GM19023 (cell line): ENCODE data around the gene TPCN1.

Source experiments
- ATAC-seq: cut with Tn5 transposase; IDR thresholded peaks from one replicate; pipeline ENCODE4 v1.9.1; 2021; ENCODE audit warnings: mild to moderate bottlenecking, moderate library complexity; ENCODE audit not compliant: unreplicated experiment

The TPCN1 gene

GRCh38 chr12:113278633-113279032, 57.4 kb downstream of the TPCN1 start:
- ATAC-seq = no peak

- no peak for ATAC-seq
Measured at GRCh38 chr12:113284751-113285150, 63.5 kb downstream of the TPCN1 start.

DNA sequence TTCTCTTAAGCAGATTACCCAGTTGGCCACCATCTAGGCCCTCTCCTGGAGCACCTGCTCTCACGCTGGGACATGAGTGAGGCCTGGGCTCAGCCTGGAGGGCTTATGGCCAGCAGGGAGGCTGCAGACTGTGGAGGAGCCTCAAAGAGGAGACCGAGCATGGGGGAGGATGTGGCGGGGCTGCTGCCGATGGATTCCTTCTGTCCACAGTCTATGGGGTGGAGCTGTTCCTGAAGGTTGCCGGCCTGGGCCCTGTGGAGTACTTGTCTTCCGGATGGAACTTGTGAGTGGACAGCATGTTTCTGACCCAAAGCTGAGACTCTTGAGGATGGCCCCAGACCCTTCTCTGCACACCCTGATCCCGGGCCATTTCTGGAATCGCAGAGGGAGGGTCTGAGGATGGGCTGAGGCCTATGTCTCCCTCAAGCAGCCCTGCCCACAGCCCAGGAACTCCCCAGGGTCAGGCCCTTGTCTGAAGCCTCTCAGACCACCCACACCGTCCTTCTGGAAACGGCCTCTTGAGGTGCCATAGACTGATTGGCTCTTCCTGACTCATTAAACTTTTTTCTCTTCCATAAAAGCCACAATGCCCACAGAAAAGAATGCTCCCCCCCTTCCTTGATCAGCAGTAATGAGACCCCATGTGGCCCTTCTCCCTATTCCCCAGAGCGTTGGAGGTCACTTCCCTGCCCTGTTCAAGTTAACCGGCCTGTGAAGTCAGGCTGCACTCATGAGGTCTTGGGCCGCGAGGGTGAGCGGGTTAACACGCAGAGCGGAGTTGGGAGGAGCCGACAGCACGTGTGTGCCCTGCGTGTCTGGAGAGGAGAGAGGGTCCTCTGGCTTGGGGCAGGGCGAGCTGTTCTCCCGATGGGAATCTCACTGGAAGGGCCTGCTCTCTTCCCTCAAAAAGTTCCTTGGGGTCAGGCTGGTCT, 64.7 kb downstream of the TPCN1 start:
- no peak for ATAC-seq

DNA sequence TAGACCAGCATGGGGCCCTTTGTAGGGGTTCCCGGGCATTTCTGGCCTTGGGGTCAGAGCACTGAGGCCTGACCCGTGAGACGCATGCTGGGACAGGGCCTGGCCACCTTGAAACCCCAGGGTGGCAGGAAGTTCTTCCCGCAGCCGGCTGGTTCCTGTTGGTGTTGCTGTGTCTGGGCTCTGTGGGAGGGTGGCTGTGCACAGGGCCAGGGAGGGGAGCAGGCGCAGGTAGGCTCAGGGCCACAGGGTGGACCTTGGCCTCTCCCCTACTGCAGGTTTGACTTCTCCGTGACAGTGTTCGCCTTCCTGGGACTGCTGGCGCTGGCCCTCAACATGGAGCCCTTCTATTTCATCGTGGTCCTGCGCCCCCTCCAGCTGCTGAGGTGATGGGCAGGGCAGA, 65.4 kb downstream of the TPCN1 start:
- ATAC-seq = no peak

GRCh38 chr12:113287146-113287898, 66.1 kb downstream of the TPCN1 start:
- ATAC-seq = no peak

- ATAC-seq = no peak
Measured at GRCh38 chr12:113287899-113288282, 66.6 kb downstream of the TPCN1 start.

DNA sequence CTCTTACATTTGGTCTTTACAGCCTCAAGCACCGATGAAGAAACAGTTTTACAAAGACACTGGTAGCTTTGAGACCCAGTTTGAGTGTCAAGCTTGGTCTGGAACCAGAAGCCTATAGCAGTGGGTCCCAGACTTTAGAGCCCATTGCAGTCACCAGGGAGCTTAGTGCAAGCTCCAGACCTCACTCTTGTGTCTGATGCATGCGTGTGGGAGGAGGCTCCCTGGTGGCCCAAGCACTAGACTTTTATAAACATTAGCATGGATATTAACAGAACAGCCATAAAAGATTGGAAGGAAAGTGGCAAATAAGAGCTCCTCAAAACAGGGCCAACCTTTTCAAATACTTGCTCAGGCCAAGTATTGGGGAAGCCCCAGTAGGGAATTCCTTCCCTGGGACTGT, 68.1 kb downstream of the TPCN1 start:
- ATAC-seq = no peak

GRCh38 chr12:113290506-113290905, 69.2 kb downstream of the TPCN1 start:
- no peak for ATAC-seq

GRCh38 chr12:113291586-113291985, 70.3 kb downstream of the TPCN1 start:
- ATAC-seq = no peak

- ATAC-seq = no peak
Measured at GRCh38 chr12:113292091-113292490, 70.8 kb downstream of the TPCN1 start.

GRCh38 chr12:113292547-113292946, 71.3 kb downstream of the TPCN1 start:
- no peak for ATAC-seq

GRCh38 chr12:113293100-113293499, 71.8 kb downstream of the TPCN1 start:
- no peak for ATAC-seq

DNA sequence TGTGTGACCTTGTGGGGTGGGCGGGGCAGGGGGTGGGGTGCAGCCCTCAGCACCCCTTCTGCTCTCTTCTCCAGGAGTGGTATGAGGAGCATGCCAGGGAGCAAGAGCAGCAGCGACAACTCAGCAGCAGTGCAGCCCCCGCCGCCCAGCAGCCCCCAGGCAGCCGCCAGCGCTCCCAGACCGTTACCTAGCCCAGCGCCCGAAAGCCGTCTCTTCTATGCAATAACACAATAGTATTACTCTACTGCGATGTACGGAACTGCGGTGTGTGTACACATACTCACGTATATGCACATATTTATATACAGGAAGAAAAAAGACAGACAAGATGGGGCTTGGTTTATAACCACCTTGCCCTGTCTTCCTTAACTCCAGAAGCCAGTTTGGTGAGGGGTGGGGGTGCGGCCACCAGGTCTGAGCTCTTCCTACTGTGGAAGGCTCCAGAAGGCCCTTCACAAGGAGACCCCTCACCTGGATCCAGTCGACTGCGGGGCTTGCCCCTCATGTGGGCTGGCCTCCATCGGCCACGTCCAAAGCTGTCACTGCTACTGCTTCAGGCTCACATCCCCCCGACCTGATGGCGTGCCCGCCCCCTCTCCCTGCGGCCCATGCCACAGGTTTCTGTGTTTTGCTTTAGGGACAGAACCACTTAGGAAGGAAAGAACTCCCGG, 74.8 kb downstream of the TPCN1 start:
- ATAC-seq = no peak

GRCh38 chr12:113296557-113297213, 75.4 kb downstream of the TPCN1 start:
- ATAC-seq = no peak

GRCh38 chr12:113297214-113297587, 75.9 kb downstream of the TPCN1 start:
- ATAC-seq = no peak

- no peak for ATAC-seq
Measured at GRCh38 chr12:113297621-113298471, 76.6 kb downstream of the TPCN1 start.

DNA sequence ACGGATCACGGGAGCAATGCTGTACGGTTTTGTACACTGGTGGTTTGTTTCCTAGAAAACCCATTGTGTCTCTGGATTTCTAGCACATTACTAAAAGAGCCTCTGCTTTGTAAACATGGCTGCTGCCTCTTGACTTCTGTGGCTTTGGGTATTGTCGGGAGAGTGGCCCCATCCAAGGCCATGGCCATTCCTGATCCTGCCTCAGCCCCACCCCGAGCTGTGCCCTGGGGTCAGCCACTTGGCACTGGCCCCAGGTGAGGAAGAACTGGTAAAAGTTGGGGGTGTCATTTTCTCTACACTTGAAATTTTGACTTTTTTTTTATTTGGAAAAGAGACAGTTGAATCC, 77.2 kb downstream of the TPCN1 start:
- ATAC-seq = no peak

GRCh38 chr12:113298861-113299545, 77.7 kb downstream of the TPCN1 start:
- ATAC-seq = no peak

DNA sequence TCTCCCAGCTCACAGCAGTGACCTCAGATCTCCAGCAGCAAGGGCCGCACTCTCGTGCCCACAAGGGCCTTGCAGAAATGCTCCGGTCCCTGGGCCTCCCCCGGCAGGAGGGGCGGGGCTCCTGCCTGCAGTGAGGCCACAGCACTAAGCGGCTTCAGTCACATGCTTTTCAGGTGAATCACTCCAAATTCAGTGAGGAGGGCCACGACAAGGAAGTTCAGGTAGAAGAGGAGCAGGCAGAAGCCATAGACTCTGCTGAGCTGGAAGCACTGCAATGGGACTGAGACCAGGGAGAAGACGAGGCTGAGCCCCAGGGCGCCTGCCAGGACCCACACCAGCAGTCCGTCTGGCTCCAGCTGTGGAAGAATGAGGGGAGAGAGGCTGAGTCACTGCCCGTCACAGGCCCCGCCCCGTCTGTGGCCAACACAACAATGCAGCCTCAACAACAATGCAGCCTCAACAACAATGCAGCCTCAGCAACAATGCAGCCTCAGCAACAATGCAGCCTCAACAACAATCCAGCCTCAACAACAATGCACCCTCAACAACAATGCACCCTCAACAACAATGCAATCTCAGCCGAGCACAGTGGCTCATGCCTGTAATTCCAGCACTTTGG, 78.5 kb downstream of the TPCN1 start:
- ATAC-seq = no peak
